GM21529 (cell line): ENCODE data around the gene ANKK1.
A peak's percentile ranks its signal among the peaks of the same experiment; 100 is the strongest.

Source experiments
- ATAC-seq: cut with Tn5 transposase; IDR thresholded peaks from one replicate; pipeline ENCODE4 v1.9.1; 2021; ENCODE audit not compliant: unreplicated experiment

The ANKK1 gene

DNA sequence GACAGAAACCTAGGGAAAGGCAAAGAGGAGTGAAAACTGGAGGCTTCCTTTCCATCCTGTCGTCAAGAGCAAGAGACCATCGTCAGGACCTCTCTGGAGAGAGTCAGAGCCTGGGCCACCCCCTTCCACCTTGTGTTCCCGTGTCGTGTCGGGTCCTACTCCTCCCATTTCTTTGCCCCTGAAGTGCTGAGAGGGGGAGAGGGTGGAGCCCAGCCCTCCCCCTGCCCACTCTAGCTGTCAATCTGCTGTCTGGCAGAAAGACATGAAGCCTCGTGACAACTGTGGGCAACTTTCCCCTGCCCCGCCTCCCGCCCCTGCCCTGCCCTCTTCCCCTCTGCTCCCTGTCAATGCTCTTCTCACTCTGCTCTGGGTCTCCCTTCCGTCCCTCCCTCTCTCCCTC is 20.6 kb downstream of the ANKK1 start:
- ATAC-seq, result no peak

DNA sequence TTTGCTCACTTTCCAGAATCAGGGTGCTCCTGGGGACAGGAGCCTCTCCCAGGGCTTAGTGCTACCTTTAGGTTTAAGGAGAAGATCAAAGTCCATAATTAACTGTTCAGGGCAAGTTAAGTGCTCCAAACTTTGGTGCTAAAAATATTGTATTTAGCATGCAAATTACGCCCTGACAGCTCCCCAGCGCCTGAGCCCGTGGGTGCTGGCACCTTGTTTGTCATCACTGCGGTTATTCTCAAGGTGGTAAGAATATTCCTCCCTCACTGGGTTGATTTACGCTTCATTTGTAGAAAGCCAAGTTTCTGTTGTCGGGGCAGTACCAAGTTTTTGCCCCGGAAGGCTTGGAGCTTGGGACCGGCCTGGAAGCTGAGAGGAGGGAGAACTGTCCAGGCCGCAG is 21.3 kb downstream of the ANKK1 start:
- ATAC-seq, result no peak

DNA sequence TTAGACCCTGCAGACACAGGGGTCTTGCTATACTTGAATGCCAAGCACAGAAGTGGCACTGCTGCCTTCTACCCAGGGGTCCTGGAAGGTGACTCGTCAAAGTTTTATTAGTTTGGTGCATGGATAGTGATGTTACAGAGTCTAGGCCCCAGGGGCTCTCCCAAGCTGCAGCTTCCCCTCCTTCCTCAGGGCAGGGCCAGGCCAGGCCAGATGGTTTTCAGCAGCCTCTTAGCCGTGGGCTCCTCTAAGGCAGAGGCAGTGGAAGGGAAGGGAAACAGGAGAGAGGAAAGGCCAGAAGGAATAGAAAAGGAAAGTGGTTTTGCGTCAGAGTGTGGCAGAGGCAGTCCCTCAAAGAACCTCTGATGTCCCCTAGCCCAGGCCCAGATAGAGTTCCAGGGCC is 21.9 kb downstream of the ANKK1 start:
- no peak for ATAC-seq

DNA sequence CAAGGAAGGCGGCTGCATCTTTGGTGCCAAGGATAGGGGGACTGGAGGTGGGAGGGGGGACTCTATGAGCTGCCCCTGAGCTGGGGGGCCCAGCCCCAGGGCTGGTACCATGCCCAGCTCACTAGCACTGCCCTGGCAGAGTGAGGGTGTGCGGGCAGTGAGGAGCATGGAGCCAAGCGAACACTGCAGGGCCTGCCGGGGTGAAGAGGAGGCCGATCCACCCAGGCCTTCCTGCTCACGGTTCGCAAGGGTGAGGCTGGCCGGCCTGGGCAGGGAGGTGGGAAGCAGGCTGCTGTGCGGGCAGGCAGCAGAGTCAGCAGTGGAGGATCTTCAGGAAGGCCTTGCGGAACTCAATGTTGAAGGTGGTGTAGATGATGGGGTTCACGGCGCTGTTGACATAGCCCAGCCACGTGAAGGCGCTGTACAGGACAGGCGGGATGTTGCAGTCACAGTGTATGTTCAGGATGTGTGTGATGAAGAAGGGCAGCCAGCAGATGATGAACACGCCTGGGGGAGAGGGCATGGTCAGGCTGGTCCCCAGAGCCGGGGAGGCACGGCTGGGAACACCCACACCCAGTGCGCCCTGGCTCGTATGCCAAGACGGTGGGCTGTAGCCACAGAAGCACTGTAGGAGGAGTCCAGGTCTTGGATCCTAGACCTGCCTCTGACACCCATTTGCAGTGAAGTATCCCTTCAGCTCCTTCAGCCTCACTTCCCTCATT is 23.0 kb downstream of the ANKK1 start:
- ATAC-seq, result no peak

DNA sequence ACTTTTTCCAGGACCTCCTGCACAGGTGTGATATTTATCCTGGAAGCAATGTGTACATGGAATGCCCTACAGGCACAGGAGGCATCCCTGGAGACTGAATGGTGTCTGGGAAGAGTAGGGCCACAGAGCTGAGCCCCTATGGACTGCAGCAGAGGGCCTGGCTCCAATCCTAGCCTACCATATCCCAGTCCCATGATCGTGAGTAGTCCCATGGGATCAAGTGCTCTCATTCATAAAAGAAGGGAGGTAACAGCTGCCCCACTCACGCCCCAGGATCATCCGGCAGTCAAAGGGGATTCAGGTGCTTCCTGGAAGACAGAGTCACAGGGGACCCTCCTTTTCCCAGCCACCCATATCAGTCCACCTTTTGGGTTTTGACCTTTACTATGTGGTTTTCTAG is 24.0 kb downstream of the ANKK1 start:
- ATAC-seq, result no peak

DNA sequence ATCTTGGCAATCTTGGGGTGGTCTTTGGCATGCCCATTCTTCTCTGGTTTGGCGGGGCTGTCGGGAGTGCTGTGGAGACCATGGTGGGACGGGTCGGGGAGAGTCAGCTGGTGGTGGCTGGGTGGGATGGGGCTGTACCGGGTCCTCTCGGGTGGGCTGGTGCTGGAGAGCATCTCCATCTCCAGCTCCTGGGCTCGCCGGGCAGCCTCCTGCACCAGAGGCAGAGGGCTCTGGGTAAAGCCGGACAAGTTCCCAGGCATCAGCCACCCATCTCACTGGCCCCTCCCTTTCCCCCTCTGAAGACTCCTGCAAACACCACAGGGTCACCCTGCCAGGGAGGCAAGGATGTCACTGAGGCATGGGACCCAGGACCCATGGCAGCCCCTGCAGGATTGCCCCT is 25.1 kb downstream of the ANKK1 start:
- ATAC-seq, result no peak

DNA sequence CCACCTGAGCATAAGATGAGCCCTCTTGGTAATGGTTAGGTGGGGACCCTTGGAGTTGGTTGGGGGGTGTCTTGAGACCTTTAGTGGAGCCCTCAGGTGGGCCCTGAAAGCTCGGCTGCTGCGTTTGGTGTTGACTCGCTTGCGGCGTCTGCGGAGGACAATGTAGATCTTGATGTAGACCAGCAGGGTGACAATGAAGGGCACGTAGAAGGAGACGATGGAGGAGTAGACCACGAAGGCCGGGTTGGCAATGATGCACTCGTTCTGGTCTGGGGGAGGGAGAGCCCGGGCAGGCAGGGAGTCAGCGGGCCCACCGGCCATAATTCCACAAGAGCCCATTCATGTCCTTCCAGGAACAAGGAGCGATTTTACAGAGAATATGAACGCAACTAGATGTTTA is 27.8 kb downstream of the ANKK1 start:
- ATAC-seq, result no peak

DNA sequence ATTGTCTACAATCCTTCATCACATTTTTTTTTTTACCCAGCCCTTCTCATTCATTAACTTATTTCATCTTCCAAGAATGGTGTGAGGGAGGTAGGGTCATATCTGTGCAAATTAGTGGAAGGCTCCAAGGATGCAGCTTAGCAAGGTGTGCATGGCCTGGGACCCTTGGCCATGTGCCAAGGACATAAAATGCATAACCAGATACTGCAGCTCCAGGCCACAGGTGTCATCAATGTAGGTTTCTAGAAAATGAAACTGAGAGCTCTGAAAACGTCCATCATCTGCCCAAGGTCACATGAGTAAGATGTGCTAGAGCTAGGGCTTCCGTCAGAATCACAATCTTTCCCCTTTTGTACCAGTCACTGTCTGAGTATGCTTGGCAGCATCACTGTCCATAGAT is 29.8 kb downstream of the ANKK1 start:
- ATAC-seq, result no peak

DNA sequence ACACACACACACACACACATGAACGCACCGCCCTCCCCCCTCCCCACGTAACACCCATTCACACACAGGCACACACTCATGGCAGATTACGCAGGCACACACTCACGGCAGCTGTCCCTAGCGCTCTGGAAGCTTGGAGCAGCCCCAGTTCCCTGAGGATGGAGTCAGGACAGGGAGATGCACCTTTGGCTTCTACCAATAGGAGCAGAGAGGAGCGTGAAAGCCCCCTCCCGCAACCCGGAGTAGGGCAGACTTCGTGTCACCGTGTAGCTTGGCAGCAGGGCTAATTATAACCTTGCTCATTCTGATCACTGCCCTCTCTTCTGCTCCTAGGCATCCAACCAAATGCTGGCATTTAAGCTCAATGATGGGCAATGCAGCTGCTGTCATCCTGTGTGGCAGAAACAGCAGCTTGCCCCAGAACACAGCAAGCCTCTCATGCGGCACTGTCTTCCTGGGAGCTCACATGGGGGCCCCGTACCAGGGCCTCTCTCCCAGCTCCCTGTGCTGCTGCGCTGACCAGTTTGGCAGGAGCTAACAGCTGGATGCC is 31.9 kb downstream of the ANKK1 start:
- ATAC-seq, result no peak

DNA sequence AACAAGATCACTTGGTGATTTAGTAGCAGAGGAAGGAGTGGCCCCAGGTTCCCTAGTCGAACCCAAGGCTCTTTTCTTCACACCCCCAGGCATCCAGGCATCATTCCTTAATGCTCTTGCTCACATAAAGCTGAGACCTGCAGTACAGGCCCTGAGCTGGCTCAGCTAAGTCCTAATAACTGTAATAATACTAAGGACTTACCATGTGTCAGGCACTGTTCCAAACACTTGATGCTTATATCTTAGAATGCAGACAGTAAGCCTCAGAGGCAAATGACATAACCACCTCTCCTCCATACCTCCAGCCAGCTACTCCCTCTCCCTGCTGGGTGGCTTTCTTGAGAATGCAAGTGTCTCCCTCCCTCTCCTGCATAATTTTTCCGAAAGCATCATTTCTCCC is 33.2 kb downstream of the ANKK1 start:
- no peak for ATAC-seq

DNA sequence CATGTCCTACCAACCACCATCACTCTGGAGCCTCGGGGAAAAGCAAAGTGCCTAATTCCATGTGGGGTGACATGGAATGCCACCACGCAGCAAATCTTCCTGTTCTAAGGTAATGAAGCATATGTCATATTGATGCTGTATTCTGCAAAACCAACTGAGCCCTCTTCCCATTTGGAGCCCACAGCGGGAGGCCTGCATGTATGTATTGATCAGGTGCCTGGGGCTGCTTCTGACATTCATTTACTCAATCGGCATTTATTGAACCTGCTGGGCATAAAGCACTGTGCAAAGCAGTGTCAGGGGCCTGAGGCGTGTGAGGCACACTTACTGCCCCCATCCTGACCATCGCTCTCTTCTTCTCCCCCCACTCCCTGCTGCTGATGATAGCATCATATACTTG is 39.1 kb downstream of the ANKK1 start:
- ATAC-seq, result no peak

DNA sequence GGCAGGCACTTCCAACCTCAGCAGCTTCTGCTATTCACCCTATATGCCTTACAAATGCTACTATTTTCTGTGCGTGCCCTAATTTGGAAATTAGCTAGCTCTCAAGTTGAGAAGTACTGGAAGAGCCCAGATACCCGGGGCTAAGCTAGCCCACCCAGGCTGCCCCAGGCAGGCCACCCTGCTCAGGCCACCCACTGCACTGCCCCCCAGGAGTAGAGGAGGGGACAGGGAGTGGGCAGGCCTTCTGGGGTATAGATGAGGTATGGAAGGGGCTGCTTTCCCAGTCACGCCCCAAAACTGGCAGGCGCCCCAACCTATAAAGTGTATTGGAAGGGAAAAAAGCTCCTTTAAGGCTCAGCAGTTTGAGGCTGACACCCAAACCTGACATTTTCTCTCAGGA is 44.2 kb downstream of the ANKK1 start:
- ATAC-seq, result no peak

DNA sequence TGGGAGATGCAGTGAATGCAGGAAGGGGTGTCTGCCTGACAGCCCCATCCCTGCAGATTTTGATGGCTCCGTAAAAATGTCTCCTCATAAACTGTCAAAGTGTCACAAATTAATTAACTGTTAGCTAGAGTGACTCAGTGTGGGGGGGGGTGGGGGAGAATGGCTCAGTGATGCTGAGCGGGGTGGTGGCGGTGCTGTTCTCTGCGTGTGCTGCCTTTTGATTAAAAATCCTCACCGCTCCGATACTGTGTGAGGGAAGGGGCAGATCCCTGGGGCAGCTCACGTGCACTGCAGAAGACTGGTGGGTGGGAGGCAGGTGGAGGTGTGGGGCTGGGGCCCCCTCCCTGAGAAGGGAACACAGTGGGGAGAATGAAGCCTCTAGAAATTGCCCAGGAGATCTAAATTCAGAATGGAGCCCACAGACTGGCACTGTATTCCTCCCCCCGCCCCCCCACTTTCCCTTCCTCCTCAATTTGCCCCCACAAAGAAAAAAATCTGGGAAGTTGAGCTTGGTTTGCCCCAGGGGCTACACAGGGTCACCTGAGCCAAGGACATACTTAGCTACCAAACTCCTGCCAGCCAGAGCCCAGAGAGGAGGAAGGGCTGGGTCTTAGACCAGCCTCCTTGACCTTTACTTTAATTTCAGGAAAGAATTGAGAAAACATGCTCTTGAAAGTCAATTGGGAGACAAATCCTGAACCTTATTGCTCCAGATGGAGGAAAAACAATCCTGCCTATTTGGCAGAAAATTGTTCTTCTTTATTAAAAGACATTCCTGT is 47.8 kb downstream of the ANKK1 start:
- ATAC-seq, result no peak

DNA sequence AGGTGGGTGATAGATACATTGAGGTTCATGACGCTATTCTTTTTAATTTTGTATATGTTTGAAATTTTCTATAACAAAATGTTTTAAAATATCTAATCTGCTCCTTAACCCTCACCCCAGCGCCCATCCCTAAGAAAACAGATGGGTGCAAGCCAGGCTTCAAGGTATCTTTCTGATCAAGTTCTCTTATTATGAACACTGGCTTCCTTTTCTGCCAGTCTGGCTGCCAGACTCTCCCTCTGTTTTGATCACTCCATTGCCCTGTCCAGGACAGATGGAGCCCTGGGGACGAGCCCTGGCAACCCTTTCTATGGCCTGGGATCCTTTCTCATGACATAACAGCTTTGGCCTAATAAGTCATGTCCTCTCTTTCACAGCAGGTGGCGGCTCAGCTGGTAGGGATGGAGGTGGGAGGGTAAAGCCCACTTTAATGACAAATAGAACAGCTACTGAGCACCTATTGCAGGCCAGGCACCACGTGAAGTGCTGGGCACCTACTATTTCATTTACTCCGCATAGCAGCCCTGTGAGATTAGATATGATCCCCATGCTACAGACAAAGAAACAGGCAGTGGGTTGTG is 49.2 kb downstream of the ANKK1 start:
- ATAC-seq, result no peak

DNA sequence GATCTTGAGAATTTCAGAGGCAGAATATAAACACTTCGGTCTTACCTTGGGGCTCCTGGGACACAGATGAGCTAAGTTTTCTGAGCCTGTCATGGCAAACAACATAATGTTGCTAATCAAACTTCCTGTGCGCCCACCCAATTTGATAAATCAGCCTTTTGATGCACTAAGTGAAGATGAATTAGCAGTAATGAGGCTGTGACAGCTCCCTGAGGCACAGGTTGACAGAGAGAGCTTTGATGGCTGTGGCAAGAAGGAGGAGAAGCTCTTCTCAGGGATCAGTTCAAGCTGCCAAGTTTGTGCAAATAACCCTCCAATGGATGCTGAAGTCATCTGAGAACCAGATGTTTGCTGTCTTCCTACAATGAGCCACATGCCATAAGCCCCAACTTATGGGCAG is 53.2 kb downstream of the ANKK1 start:
- no peak for ATAC-seq

DNA sequence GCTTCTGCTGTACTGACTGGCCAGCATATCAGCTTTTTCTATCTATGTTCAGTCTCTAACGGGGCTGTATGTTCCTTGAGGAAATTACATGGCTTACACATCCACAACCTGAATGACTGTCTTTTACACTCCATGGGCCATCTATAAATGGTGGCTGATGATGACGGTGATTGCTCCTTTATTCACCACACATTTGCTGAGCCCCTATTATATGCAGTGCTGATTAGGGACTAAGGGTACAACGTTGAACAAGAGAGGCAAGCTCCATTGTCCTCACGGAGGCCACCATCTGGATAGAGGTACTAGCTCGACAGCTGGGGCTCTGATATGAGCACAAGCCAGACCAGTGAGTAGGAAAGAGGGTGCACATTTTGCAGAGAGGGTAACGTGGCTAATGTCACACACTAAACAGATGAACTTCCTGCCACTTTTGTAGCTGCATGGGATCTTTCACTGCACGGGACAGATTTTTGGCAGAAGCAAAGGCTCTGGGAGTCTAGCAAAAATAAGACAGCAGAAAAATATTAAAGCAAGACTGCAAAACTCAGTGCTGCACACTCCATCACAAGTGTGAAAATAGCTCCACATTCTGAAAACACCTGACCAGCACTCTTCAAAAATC is 57.0 kb downstream of the ANKK1 start:
- no peak for ATAC-seq

DNA sequence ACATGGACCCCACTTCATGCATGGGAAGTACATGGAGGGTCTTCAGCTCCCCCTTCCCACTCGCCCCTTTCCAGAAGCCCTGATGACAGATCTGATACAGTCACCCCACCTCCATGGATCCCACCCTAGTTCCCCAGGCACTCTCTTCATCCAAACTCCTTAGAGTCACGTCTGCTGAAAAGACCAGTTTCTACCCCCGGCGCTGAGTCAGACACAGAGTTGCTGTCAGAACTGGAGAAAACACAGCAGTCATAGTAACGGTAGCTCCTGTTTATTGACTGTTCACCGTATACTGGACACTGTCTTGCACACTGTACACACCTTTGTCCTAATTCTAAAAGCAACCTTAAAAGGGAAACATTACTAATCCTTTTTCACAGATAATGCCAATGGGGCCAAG is 58.5 kb downstream of the ANKK1 start:
- ATAC-seq, result peak; percentile 83

DNA sequence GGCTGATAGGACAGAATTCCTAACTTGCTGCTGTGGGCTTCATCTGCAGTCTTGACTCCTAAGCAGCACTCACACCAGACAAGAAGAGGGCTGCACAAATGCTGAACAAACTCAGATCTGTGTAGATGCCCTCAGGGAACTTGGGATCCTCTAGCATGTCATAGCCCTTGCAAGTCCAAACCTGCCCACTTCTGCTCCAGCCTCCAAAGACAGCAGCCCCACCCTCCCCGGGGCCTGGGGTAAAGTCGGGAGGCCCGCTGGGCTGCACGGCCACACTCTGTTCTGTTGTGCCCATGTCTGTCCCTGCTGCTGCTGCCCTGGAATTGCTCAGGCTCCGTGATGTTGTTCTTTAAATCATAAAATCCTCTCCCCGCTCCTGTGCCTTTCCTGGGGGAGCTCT is 59.4 kb downstream of the ANKK1 start:
- ATAC-seq, result no peak

DNA sequence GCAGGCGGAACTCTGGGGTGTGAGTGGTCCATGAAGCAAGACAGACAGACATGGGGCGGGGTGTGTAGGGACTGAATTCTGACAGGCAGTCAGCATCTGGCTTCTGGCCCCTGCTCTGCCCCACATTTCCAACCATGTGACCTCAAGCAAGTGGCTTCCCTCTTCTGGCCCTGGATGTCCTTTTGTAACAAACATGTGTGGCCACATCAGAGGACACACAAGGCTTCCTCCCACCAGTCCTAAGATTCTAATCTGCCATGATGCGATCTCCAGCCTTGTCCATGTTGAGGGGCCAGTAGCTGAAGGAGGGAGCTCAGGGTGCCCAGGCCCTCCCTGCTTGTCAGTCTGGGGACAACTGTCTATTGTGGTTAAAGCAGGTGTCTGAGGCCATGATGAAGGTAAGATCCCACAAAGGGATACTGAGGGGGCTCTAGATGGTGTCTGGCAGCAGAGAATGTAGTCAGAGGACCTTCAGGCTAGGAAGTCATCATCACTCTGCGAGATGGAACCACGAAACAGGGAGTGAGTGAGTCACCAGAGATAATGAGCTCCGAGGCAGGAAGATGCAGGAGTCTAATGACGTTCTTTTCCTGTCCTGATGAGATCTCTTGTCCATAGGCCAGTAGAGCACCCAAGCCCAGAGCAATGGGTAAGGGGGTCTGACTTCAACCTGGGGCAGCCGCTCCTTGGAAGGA is 60.2 kb downstream of the ANKK1 start:
- ATAC-seq, result no peak

DNA sequence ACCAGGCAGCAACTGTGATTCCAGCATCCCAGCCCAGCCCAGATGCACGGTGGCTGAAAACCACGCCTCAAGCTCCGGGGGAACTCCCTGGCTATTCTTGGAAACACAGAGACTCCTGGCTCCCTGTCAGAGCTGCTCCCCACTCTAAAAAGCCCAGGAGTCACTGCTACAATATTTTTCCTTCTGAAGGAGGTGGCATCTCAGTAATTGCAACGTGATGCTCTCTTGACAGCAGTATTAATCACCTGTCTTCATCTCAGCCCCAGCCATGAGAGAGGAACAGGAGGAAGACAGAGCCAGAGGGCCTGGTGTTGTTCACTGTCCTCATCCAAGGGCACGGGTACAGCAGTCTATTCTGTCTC is 60.7 kb downstream of the ANKK1 start:
- ATAC-seq, result no peak

DNA sequence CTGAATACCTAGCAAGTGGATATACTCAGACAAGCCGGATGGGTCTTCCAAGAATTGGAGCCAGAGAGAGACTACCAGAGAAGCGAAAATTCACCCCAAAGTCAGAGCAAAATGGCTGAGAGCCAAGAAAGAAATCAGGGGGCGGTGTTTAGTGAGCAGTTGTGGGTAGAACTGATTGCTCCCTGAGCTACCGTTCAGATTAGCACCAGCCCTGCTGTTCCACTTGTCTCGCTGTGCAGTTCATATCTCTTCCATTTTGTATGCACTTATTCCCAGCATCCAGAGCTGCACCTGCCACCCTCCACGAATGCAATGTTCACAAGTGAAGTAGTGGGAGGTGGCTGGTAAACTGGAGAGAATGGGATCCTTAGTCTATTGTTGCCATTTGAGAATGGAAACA is 62.2 kb downstream of the ANKK1 start:
- ATAC-seq, result no peak
